ENCODE results near the gene WDR4.
"Not testable (repeated sequence)": the region's sequence is repeated elsewhere in the genome, so short reads cannot be mapped to it uniquely, and the experiment has no call there.

WDR4 gene

GRCh38 chr21:42839271-42840231 lies 39.8 kb downstream of the WDR4 start:
- DNase-seq (ENCODE audit: low read depth), result no peak

GRCh38 chr21:42838212-42838690 lies 41.1 kb downstream of the WDR4 start:
- DNase-seq (ENCODE audit: low read depth), result not testable (repeated sequence)

GRCh38 chr21:42837421-42838211 lies 41.7 kb downstream of the WDR4 start:
- DNase-seq (ENCODE audit: low read depth), result no peak

- no peak for DNase-seq (ENCODE audit: low read depth)
Observed at GRCh38 chr21:42836767-42837301, 42.5 kb downstream of the WDR4 start.

- no peak for DNase-seq (ENCODE audit: low read depth)
Observed at GRCh38 chr21:42836402-42836666, 43.0 kb downstream of the WDR4 start.

- no peak for DNase-seq (ENCODE audit: low read depth)
Observed at GRCh38 chr21:42835611-42836401, 43.5 kb downstream of the WDR4 start.

GRCh38 chr21:42835211-42835610 lies 44.1 kb downstream of the WDR4 start:
- no peak for DNase-seq (ENCODE audit: low read depth)

- DNase-seq (ENCODE audit: low read depth), result no peak
Observed at GRCh38 chr21:42834726-42835191, 44.6 kb downstream of the WDR4 start.

GRCh38 chr21:42833859-42834725 lies 45.2 kb downstream of the WDR4 start:
- no peak for DNase-seq (ENCODE audit: low read depth)

GRCh38 chr21:42833439-42833815 lies 45.9 kb downstream of the WDR4 start:
- DNase-seq (ENCODE audit: low read depth), result no peak

- DNase-seq (ENCODE audit: low read depth), result not testable (repeated sequence)
Observed at GRCh38 chr21:42832321-42832630, 47.1 kb downstream of the WDR4 start.

- DNase-seq (ENCODE audit: low read depth), result no peak
Observed at GRCh38 chr21:42830456-42831455, 48.6 kb downstream of the WDR4 start.

GRCh38 chr21:42829954-42830353 lies 49.4 kb downstream of the WDR4 start:
- no peak for DNase-seq (ENCODE audit: low read depth)

GRCh38 chr21:42829417-42829816 lies 49.9 kb downstream of the WDR4 start:
- DNase-seq (ENCODE audit: low read depth), result no peak

GRCh38 chr21:42827588-42827987 lies 51.8 kb downstream of the WDR4 start:
- no peak for DNase-seq (ENCODE audit: low read depth)

- no peak for DNase-seq (ENCODE audit: low read depth)
Observed at GRCh38 chr21:42820616-42821465, 58.5 kb downstream of the WDR4 start.

- DNase-seq (ENCODE audit: low read depth), result no peak
Observed at GRCh38 chr21:42819861-42820615, 59.3 kb downstream of the WDR4 start.

- DNase-seq (ENCODE audit: low read depth), result peak; percentile 35
Observed at GRCh38 chr21:42818328-42818749, 61.0 kb downstream of the WDR4 start.
